Measurements from ENCODE around the gene TAP1. TPM values are rescaled to one million over a fixed set of nuclear protein-coding genes. Genes with fewer than 3 reads are reported as not detected.
A peak's percentile ranks its signal among the peaks of the same experiment; 100 is the strongest.

The TAP1 gene
- total RNA-seq, 1 donor from 2014 or later: 60.4 TPM

GRCh38 chr6:32836873-32837272 lies 16.6 kb downstream of the TAP1 start:
- H3K27ac ChIP-seq: no peak overlapping the region
- no peak for TF ChIP-seq CTCF (IDR thresholded peaks at IDR 0.05)
- peaks cover 16% of the 10 kb centered on the region for H3K4me1 ChIP-seq
- no peak overlapping the region for H3K4me3 ChIP-seq
- H3K9me3 ChIP-seq: no peaks in the 10 kb centered on the region
- peaks cover 60% of the 10 kb centered on the region for H3K36me3 ChIP-seq
- no peaks in the 10 kb centered on the region for H3K27me3 ChIP-seq
- intact Hi-C loops (cut with DNase I): no loop called here
- DNase-seq: no peak
- no peak for ATAC-seq

- DNase-seq (no peak), ATAC-seq (no peak)
- Histone ChIP-seq H3K27ac (no peak overlapping the region), H3K4me3 (no peak overlapping the region), H3K27me3 (no peaks in the 10 kb centered on the region), H3K9me3 (no peaks in the 10 kb centered on the region), H3K4me1 (peaks cover 16% of the 10 kb centered on the region), H3K36me3 (peaks cover 60% of the 10 kb centered on the region)
- no peak for TF ChIP-seq CTCF (IDR thresholded peaks at IDR 0.05)
- intact Hi-C loops (cut with DNase I): no loop called here
These were observed 18.2 kb downstream of the TAP1 start for GRCh38 chr6:32835167-32835893.

DNA sequence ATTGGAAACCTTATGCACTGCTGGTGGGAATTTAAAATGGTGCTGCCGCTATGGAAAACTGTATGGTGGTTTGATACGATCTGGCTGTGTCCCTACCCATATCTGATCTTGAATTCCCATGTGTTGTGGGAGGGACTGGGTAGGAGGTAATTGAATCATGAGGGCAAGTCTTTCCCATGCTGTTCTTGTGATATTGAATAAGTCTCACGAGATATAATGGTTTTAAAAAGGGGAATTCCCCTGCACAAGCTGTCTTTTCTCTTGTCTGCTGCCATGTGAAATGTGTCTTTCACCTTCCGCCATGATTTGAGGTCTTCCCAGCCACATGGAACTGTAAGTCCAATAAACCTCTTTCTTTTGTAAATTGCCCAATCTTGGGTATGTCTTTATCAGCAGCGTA lies 19.8 kb downstream of the TAP1 start:
- no peaks in the 10 kb centered on the region for H3K27me3 ChIP-seq
- TF ChIP-seq CTCF (IDR thresholded peaks at IDR 0.05): no peak
- H3K4me3 ChIP-seq: no peak overlapping the region
- no peak overlapping the region for H3K27ac ChIP-seq
- peaks cover 16% of the 10 kb centered on the region for H3K4me1 ChIP-seq
- ATAC-seq (no peak), DNase-seq (no peak)
- intact Hi-C loops (cut with DNase I): no loop called here
- peaks cover 72% of the 10 kb centered on the region for H3K36me3 ChIP-seq
- no peaks in the 10 kb centered on the region for H3K9me3 ChIP-seq

DNA sequence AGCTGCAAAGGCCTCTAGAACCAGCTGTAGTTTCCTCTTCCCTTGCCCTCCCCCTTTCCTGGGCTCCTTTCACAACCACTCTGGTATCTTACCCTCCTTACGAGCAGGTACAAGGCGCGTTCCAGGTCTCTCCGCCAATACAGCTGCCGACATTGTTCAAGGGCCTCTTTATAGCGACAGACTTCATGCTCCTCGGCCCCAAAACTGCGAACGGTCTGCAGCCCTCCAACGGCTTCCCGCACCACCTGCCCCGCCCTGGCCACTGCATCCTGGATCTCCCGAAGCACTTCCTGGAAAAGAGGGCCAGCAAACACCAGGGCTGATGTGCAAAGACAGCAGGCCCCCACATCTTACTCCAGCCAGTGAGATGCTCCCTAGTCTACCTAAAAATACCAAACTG lies 21.0 kb downstream of the TAP1 start:
- Histone ChIP-seq H3K27me3 (no peaks in the 10 kb centered on the region), H3K4me3 (no peak overlapping the region), H3K4me1 (peaks cover 11% of the 10 kb centered on the region), H3K27ac (no peak overlapping the region), H3K36me3 (peaks cover 77% of the 10 kb centered on the region), H3K9me3 (no peaks in the 10 kb centered on the region)
- no peak for TF ChIP-seq CTCF (IDR thresholded peaks at IDR 0.05)
- ATAC-seq (no peak), DNase-seq (no peak)
- intact Hi-C loops (cut with DNase I): no loop called here

DNA sequence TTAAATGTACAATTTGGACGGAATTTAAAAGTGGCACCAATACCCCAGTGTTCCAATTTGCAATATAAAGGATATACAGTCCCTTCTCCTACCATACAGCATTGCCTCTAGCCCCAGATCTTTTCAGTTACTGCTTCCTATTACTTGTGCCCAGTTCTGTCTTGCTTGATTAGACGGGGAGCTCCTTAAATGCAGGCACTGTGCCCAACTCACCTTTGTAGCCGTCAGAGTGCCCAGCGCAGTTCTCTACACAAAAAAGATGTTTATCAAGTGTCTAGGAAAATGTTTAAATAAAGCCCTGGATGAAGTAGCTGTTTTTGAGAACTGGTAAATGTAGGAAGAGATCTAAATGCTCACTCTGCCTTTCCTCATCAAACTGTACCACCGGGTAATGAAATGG lies 22.6 kb downstream of the TAP1 start:
- H3K27ac ChIP-seq: no peak overlapping the region
- intact Hi-C loops (cut with DNase I): no loop called here
- no peaks in the 10 kb centered on the region for H3K9me3 ChIP-seq
- no peak overlapping the region for H3K4me3 ChIP-seq
- no peaks in the 10 kb centered on the region for H3K4me1 ChIP-seq
- no peak for TF ChIP-seq CTCF (IDR thresholded peaks at IDR 0.05)
- ATAC-seq (no peak), DNase-seq (no peak)
- H3K36me3 ChIP-seq: peaks cover 69% of the 10 kb centered on the region
- H3K27me3 ChIP-seq: no peaks in the 10 kb centered on the region

GRCh38 chr6:32830017-32830416 lies 23.5 kb downstream of the TAP1 start:
- Histone ChIP-seq H3K27me3 (no peaks in the 10 kb centered on the region), H3K27ac (no peak overlapping the region), H3K4me3 (no peak overlapping the region), H3K9me3 (no peaks in the 10 kb centered on the region), H3K4me1 (no peaks in the 10 kb centered on the region), H3K36me3 (peaks cover 60% of the 10 kb centered on the region)
- no peak for TF ChIP-seq CTCF (IDR thresholded peaks at IDR 0.05)
- no peak for DNase-seq
- intact Hi-C loops (cut with DNase I): no loop called here
- peak; percentile 10 for ATAC-seq

Data from upper lobe of right lung (tissue), 1 donor.